Measurements from ENCODE around the gene ERBIN.
A peak's percentile ranks its signal among the peaks of the same experiment; 100 is the strongest.

Gene ERBIN

GRCh38 chr5:65919773-65920172 lies 6.6 kb upstream of the ERBIN start:
- no peaks in the 10 kb centered on the region for H3K9me2 ChIP-seq (replicated peaks; ENCODE audit: control insufficient read depth, low read length)
- TF ChIP-seq EZH2phosphoT487 (IDR thresholded peaks at IDR 0.05; ENCODE audit: borderline replicate concordance, low read length) (no peak), CTCF (IDR thresholded peaks at IDR 0.05; ENCODE audit: low read depth, low read length, poor library complexity, severe bottlenecking) (no peak)
- no peak overlapping the region for H3K4me2 ChIP-seq (ENCODE audit: low read length)
- H3K4me1 ChIP-seq (ENCODE audit: control insufficient read depth, low read length), result peaks cover 43% of the 10 kb centered on the region
- H3K4me3 ChIP-seq (ENCODE audit: low read length), result no peak overlapping the region
- H3F3A ChIP-seq (ENCODE audit: control insufficient read depth, insufficient read depth), result no peaks in the 10 kb centered on the region; the same call in 1 of the 2 replicates
- H3K9me3 ChIP-seq (ENCODE audit: control insufficient read depth, insufficient read depth, low read length), result no peaks in the 10 kb centered on the region
- H3K36me3 ChIP-seq (ENCODE audit: control insufficient read depth, low read length), result no peaks in the 10 kb centered on the region
- H3K27me3 ChIP-seq (ENCODE audit: control insufficient read depth, low read length), result no peaks in the 10 kb centered on the region
- H4K20me1 ChIP-seq (ENCODE audit: control insufficient read depth, insufficient read depth, low read depth, low read length), result no peaks in the 10 kb centered on the region
- no peak overlapping the region for H3K27ac ChIP-seq (ENCODE audit: low read depth, low read length)
- H3K79me2 ChIP-seq (ENCODE audit: control insufficient read depth, low read length), result peaks cover 3% of the 10 kb centered on the region; the same call in 1 of the 2 replicates

- Histone ChIP-seq H3K4me1 (ENCODE audit: control insufficient read depth, low read length) (peaks cover 18% of the 10 kb centered on the region), H3K4me3 (ENCODE audit: low read length) (no peak overlapping the region), H3K4me2 (ENCODE audit: low read length) (no peak overlapping the region), H3K9me2 (replicated peaks; ENCODE audit: control insufficient read depth, low read length) (no peaks in the 10 kb centered on the region), H3K27me3 (ENCODE audit: control insufficient read depth, low read length) (no peaks in the 10 kb centered on the region), H3F3A (ENCODE audit: control insufficient read depth, insufficient read depth) (peaks cover 13% of the 10 kb centered on the region), H3K9me3 (ENCODE audit: control insufficient read depth, insufficient read depth, low read length) (no peaks in the 10 kb centered on the region), H3K79me2 (ENCODE audit: control insufficient read depth, low read length) (peaks cover 24% of the 10 kb centered on the region), H4K20me1 (ENCODE audit: control insufficient read depth, insufficient read depth, low read depth, low read length) (no peaks in the 10 kb centered on the region), H3K27ac (ENCODE audit: low read depth, low read length) (no peak overlapping the region), H3K36me3 (ENCODE audit: control insufficient read depth, low read length) (peaks cover 17% of the 10 kb centered on the region)
- TF ChIP-seq EZH2phosphoT487 (IDR thresholded peaks at IDR 0.05; ENCODE audit: borderline replicate concordance, low read length) (no peak), CTCF (IDR thresholded peaks at IDR 0.05; ENCODE audit: low read depth, low read length, poor library complexity, severe bottlenecking) (no peak)
Observed at GRCh38 chr5:65923339-65923738, 3.0 kb upstream of the ERBIN start.

GRCh38 chr5:65924366-65925043 lies 1.9 kb upstream of the ERBIN start:
- no peaks in the 10 kb centered on the region for H3K27me3 ChIP-seq (ENCODE audit: control insufficient read depth, low read length)
- peaks cover 29% of the 10 kb centered on the region for H3K4me1 ChIP-seq (ENCODE audit: control insufficient read depth, low read length)
- no peak for TF ChIP-seq CTCF (IDR thresholded peaks at IDR 0.05; ENCODE audit: low read depth, low read length, poor library complexity, severe bottlenecking)
- TF ChIP-seq EZH2phosphoT487 (IDR thresholded peaks at IDR 0.05; ENCODE audit: borderline replicate concordance, low read length), result no peak
- H3K27ac ChIP-seq (ENCODE audit: low read depth, low read length), result peak overlapping the region; percentile 89
- H3K36me3 ChIP-seq (ENCODE audit: control insufficient read depth, low read length), result peaks cover 28% of the 10 kb centered on the region
- H3K4me2 ChIP-seq (ENCODE audit: low read length), result peak overlapping the region; percentile 80
- H3K9me3 ChIP-seq (ENCODE audit: control insufficient read depth, insufficient read depth, low read length), result no peaks in the 10 kb centered on the region
- H3F3A ChIP-seq (ENCODE audit: control insufficient read depth, insufficient read depth), result peaks cover 13% of the 10 kb centered on the region
- peak overlapping the region; percentile 83 for H3K4me3 ChIP-seq (ENCODE audit: low read length)
- H4K20me1 ChIP-seq (ENCODE audit: control insufficient read depth, insufficient read depth, low read depth, low read length), result peaks cover 11% of the 10 kb centered on the region
- H3K9me2 ChIP-seq (replicated peaks; ENCODE audit: control insufficient read depth, low read length), result no peaks in the 10 kb centered on the region
- H3K79me2 ChIP-seq (ENCODE audit: control insufficient read depth, low read length), result peaks cover 36% of the 10 kb centered on the region
